IMR-90 (cell line): ENCODE data around the gene B4GALNT1. TPM values are rescaled to one million over a fixed set of nuclear protein-coding genes. Genes with fewer than 3 reads are reported as not detected.

Experiments
- MAFK ChIP-seq: IDR thresholded peaks from 2 replicates; pipeline ENCODE4 v1.6.1; 2012; ENCODE audit warnings: low read depth, low read length, improper control_type of control experiment
- NFE2L2 ChIP-seq: fragments of 150-350 bp; IDR thresholded peaks from 2 replicates; pipeline ENCODE4 v1.6.1; 2016; ENCODE audit warnings: low read depth, mild to moderate bottlenecking, low read length
- RAD21 ChIP-seq: IDR thresholded peaks from 2 replicates; pipeline ENCODE4 v1.6.1; 2012; ENCODE audit warnings: low read length, improper control_type of control experiment
- polyA plus RNA-seq, 3 experiments: library from polyadenylated mRNA; depleted of rRNA; stranded (reverse); fragments of >200 nt; gene quantifications; 2 replicates each; pipeline ENCODE4 v1.2.3, GENCODE V29; 2012; ENCODE audit warnings: low replicate concordance in 1 of 3
- total RNA-seq: library from RNA; depleted of rRNA; stranded (reverse); fragments of >200 nt; gene quantifications from 2 replicates; pipeline ENCODE4 v1.2.3, GENCODE V29; 2012
- TF ChIP-seq, protein P1 (sequence below): fragments of 150-350 bp; IDR thresholded peaks from 2 replicates; pipeline ENCODE4 v1.6.1; 2016; ENCODE audit warnings: low read depth, mild to moderate bottlenecking, low read length, moderate library complexity, borderline replicate concordance

B4GALNT1 gene
- total and polyA plus RNA-seq, 2 of the 4 experiments (the other 2 are of a cell fraction): 0.18 to 0.62 TPM

GRCh38 chr12:57625261-57626032 is 7.6 kb downstream of the B4GALNT1 start (continued):
- TF ChIP-seq NFE2L2 (no peak), MAFK (no peak), RAD21 (no peak)
- TF ChIP-seq, protein P1, sequence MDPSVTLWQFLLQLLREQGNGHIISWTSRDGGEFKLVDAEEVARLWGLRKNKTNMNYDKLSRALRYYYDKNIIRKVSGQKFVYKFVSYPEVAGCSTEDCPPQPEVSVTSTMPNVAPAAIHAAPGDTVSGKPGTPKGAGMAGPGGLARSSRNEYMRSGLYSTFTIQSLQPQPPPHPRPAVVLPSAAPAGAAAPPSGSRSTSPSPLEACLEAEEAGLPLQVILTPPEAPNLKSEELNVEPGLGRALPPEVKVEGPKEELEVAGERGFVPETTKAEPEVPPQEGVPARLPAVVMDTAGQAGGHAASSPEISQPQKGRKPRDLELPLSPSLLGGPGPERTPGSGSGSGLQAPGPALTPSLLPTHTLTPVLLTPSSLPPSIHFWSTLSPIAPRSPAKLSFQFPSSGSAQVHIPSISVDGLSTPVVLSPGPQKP: no peak
